DND-41 (cell line): ENCODE data around the gene MTCH2.

Source experiments
- EZH2 ChIP-seq: IDR thresholded peaks from 3 replicates; pipeline ENCODE4 v1.6.1; 2012; ENCODE audit warnings: borderline replicate concordance, low read depth, mild to moderate bottlenecking, moderate library complexity, low read length, inconsistent platforms; ENCODE audit not compliant: severe bottlenecking
- TF ChIP-seq, protein P1 (sequence below): IDR thresholded peaks from 2 replicates; pipeline ENCODE4 v1.5.1; 2012; ENCODE audit warnings: borderline replicate concordance, low read length, moderate library complexity, mild to moderate bottlenecking; ENCODE audit not compliant: poor library complexity, severe bottlenecking; ENCODE audit errors: extremely low read depth

GRCh38 chr11:47569646-47570045 is 72.7 kb downstream of the MTCH2 start:
- no peak for TF ChIP-seq EZH2
- TF ChIP-seq, protein P1, sequence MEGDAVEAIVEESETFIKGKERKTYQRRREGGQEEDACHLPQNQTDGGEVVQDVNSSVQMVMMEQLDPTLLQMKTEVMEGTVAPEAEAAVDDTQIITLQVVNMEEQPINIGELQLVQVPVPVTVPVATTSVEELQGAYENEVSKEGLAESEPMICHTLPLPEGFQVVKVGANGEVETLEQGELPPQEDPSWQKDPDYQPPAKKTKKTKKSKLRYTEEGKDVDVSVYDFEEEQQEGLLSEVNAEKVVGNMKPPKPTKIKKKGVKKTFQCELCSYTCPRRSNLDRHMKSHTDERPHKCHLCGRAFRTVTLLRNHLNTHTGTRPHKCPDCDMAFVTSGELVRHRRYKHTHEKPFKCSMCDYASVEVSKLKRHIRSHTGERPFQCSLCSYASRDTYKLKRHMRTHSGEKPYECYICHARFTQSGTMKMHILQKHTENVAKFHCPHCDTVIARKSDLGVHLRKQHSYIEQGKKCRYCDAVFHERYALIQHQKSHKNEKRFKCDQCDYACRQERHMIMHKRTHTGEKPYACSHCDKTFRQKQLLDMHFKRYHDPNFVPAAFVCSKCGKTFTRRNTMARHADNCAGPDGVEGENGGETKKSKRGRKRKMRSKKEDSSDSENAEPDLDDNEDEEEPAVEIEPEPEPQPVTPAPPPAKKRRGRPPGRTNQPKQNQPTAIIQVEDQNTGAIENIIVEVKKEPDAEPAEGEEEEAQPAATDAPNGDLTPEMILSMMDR = no peak
